Measurements from ENCODE around the gene FKBP8.

Gene FKBP8

DNA sequence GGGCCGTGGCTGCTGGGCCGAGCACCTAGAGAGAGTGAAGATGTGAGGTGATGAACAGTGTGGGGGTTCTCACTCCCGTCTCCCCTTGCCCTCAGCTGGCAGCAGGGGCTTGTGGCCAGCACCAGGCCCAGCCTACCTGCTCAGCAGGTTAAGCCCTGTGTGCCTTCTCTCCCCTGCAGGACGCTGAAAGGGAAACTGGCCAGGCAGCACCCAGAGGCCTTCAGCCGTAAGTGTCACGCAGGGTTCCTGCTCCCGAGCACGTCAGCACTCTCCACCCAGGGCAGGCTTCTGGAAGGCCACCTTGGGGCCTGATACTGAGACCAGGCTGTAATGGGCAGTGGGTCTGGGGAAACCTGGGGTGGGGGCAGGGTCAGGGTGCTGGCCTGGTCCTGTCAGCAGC lies 23.6 kb upstream of the FKBP8 start:
- no peak for TF ChIP-seq SPI1 (IDR thresholded peaks at IDR 0.05; ENCODE audit: borderline replicate concordance, low read depth)
- TF ChIP-seq POLR2AphosphoS5 (IDR thresholded peaks at IDR 0.05; ENCODE audit: low read depth): no peak
- TF ChIP-seq, protein P1, sequence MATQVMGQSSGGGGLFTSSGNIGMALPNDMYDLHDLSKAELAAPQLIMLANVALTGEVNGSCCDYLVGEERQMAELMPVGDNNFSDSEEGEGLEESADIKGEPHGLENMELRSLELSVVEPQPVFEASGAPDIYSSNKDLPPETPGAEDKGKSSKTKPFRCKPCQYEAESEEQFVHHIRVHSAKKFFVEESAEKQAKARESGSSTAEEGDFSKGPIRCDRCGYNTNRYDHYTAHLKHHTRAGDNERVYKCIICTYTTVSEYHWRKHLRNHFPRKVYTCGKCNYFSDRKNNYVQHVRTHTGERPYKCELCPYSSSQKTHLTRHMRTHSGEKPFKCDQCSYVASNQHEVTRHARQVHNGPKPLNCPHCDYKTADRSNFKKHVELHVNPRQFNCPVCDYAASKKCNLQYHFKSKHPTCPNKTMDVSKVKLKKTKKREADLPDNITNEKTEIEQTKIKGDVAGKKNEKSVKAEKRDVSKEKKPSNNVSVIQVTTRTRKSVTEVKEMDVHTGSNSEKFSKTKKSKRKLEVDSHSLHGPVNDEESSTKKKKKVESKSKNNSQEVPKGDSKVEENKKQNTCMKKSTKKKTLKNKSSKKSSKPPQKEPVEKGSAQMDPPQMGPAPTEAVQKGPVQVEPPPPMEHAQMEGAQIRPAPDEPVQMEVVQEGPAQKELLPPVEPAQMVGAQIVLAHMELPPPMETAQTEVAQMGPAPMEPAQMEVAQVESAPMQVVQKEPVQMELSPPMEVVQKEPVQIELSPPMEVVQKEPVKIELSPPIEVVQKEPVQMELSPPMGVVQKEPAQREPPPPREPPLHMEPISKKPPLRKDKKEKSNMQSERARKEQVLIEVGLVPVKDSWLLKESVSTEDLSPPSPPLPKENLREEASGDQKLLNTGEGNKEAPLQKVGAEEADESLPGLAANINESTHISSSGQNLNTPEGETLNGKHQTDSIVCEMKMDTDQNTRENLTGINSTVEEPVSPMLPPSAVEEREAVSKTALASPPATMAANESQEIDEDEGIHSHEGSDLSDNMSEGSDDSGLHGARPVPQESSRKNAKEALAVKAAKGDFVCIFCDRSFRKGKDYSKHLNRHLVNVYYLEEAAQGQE (IDR thresholded peaks at IDR 0.05; ENCODE audit: insufficient replicate concordance, low read depth): no peak
- TF ChIP-seq, protein P2, sequence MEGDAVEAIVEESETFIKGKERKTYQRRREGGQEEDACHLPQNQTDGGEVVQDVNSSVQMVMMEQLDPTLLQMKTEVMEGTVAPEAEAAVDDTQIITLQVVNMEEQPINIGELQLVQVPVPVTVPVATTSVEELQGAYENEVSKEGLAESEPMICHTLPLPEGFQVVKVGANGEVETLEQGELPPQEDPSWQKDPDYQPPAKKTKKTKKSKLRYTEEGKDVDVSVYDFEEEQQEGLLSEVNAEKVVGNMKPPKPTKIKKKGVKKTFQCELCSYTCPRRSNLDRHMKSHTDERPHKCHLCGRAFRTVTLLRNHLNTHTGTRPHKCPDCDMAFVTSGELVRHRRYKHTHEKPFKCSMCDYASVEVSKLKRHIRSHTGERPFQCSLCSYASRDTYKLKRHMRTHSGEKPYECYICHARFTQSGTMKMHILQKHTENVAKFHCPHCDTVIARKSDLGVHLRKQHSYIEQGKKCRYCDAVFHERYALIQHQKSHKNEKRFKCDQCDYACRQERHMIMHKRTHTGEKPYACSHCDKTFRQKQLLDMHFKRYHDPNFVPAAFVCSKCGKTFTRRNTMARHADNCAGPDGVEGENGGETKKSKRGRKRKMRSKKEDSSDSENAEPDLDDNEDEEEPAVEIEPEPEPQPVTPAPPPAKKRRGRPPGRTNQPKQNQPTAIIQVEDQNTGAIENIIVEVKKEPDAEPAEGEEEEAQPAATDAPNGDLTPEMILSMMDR (IDR thresholded peaks at IDR 0.05; ENCODE audit: insufficient read depth, low read length): no peak
- no peak for TF ChIP-seq GABPA (IDR thresholded peaks at IDR 0.05; ENCODE audit: low read depth)
- no peaks in the 10 kb centered on the region for H3K27me3 ChIP-seq (ENCODE audit: insufficient read depth, poor library complexity, severe bottlenecking)
- no peak overlapping the region for H3K4me3 ChIP-seq (replicated peaks; ENCODE audit: insufficient read depth, low read length)
- DNase-seq (ENCODE audit: low read depth in 1 of 2, low spot score in 1 of 2): no peak
- H3K27ac ChIP-seq (replicated peaks): no peak overlapping the region

DNA sequence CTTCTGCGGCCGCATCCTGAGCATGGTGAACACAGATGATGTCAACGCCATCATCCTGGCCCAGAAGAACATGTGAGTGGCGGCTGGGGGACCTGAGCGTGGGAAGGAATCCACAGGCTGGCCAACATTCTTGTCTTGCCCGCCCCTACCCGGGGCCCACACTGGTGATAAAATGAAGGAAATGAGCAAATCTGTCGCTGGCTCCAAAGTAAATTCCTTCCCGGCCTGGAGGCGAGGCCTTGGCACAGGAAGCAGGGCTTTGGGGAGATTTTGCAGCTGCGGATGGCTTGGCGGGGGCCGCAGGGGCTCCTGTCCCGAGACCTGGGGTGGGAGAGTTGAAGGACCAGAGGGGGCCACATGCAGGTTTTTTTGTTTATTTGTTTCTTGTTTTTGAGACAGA lies 18.7 kb upstream of the FKBP8 start:
- no peak overlapping the region for H3K27ac ChIP-seq (replicated peaks)
- H3K27me3 ChIP-seq (ENCODE audit: insufficient read depth, poor library complexity, severe bottlenecking): no peaks in the 10 kb centered on the region
- no peak for DNase-seq (ENCODE audit: low read depth in 1 of 2, low spot score in 1 of 2)
- TF ChIP-seq SPI1 (IDR thresholded peaks at IDR 0.05; ENCODE audit: borderline replicate concordance, low read depth) (no peak), GABPA (IDR thresholded peaks at IDR 0.05; ENCODE audit: low read depth) (no peak), POLR2AphosphoS5 (IDR thresholded peaks at IDR 0.05; ENCODE audit: low read depth) (no peak)
- TF ChIP-seq, protein P2 (IDR thresholded peaks at IDR 0.05; ENCODE audit: insufficient read depth, low read length): no peak
- TF ChIP-seq, protein P1 (IDR thresholded peaks at IDR 0.05; ENCODE audit: insufficient replicate concordance, low read depth): no peak
- H3K4me3 ChIP-seq (replicated peaks; ENCODE audit: insufficient read depth, low read length): no peak overlapping the region

DNA sequence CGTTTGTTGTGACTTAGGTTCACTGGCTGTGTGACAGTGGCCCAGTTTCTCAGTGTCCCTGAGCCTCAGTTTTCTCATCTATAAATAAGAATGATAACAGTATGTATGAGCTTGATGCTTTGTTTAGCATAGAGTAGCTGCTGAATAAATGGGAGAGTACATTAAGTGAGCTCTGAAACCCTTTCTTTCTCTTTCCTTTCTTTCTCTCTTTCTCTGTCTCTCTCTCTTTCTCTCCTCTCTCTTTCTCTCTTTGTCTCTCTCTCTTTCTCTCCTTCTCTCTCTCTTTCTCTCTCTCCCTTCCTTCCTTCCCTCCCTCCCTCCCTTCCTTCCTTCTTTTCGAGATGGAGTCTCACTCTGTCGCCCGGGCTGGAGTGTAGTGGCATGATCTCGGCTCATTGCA lies 16.3 kb upstream of the FKBP8 start:
- TF ChIP-seq GABPA (IDR thresholded peaks at IDR 0.05; ENCODE audit: low read depth): no peak
- TF ChIP-seq SPI1 (IDR thresholded peaks at IDR 0.05; ENCODE audit: borderline replicate concordance, low read depth): no peak
- TF ChIP-seq, protein P1 (IDR thresholded peaks at IDR 0.05; ENCODE audit: insufficient replicate concordance, low read depth): no peak
- TF ChIP-seq, protein P2 (IDR thresholded peaks at IDR 0.05; ENCODE audit: insufficient read depth, low read length): no peak
- no peak for TF ChIP-seq POLR2AphosphoS5 (IDR thresholded peaks at IDR 0.05; ENCODE audit: low read depth)
- Histone ChIP-seq H3K4me3 (replicated peaks; ENCODE audit: insufficient read depth, low read length) (no peak overlapping the region), H3K27ac (replicated peaks) (no peak overlapping the region), H3K27me3 (ENCODE audit: insufficient read depth, poor library complexity, severe bottlenecking) (no peaks in the 10 kb centered on the region)
- no peak for DNase-seq (ENCODE audit: low read depth in 1 of 2, low spot score in 1 of 2)

All from HL-60 (cell line).